GM21619 (cell line): Measurements from ENCODE around the gene SLC6A17.

Experiments
- ATAC-seq: cut with Tn5 transposase; IDR thresholded peaks from one replicate; pipeline ENCODE4 v1.9.1; 2021; ENCODE audit not compliant: unreplicated experiment

The SLC6A17 gene

GRCh38 chr1:110218137-110218536 is 67.8 kb downstream of the SLC6A17 start:
- ATAC-seq = no peak

GRCh38 chr1:110218739-110219138 is 68.4 kb downstream of the SLC6A17 start:
- no peak for ATAC-seq

GRCh38 chr1:110220324-110220723 is 70.0 kb downstream of the SLC6A17 start:
- ATAC-seq = no peak

- ATAC-seq = no peak
Measured at GRCh38 chr1:110221119-110221518, 70.8 kb downstream of the SLC6A17 start.

- no peak for ATAC-seq
Measured at GRCh38 chr1:110223127-110223526, 72.8 kb downstream of the SLC6A17 start.

GRCh38 chr1:110223581-110223980 is 73.3 kb downstream of the SLC6A17 start:
- no peak for ATAC-seq

GRCh38 chr1:110224240-110224995 is 74.1 kb downstream of the SLC6A17 start:
- ATAC-seq = no peak

- ATAC-seq = no peak
Measured at GRCh38 chr1:110225212-110225611, 74.9 kb downstream of the SLC6A17 start.

GRCh38 chr1:110225756-110226404 is 75.6 kb downstream of the SLC6A17 start:
- no peak for ATAC-seq

GRCh38 chr1:110227774-110228173 is 77.5 kb downstream of the SLC6A17 start:
- no peak for ATAC-seq

GRCh38 chr1:110228381-110228780 is 78.1 kb downstream of the SLC6A17 start:
- no peak for ATAC-seq

- no peak for ATAC-seq
Measured at GRCh38 chr1:110228869-110229268, 78.6 kb downstream of the SLC6A17 start.

GRCh38 chr1:110229348-110230001 is 79.2 kb downstream of the SLC6A17 start:
- no peak for ATAC-seq

GRCh38 chr1:110230381-110231199 is 80.3 kb downstream of the SLC6A17 start:
- ATAC-seq = no peak

- no peak for ATAC-seq
Measured at GRCh38 chr1:110233861-110234260, 83.6 kb downstream of the SLC6A17 start.

- ATAC-seq = no peak
Measured at GRCh38 chr1:110234691-110235090, 84.4 kb downstream of the SLC6A17 start.

GRCh38 chr1:110235181-110235833 is 85.0 kb downstream of the SLC6A17 start:
- ATAC-seq = no peak

- ATAC-seq = no peak
Measured at GRCh38 chr1:110235834-110236682, 85.8 kb downstream of the SLC6A17 start.

- no peak for ATAC-seq
Measured at GRCh38 chr1:110237386-110238152, 87.3 kb downstream of the SLC6A17 start.
